GM21825 (cell line): ENCODE measurements around the gene CADPS.

Source experiments
- ATAC-seq: cut with Tn5 transposase; IDR thresholded peaks from one replicate; pipeline ENCODE4 v1.9.1; 2021; ENCODE audit warnings: mild to moderate bottlenecking, moderate library complexity; ENCODE audit not compliant: unreplicated experiment

Gene CADPS

DNA sequence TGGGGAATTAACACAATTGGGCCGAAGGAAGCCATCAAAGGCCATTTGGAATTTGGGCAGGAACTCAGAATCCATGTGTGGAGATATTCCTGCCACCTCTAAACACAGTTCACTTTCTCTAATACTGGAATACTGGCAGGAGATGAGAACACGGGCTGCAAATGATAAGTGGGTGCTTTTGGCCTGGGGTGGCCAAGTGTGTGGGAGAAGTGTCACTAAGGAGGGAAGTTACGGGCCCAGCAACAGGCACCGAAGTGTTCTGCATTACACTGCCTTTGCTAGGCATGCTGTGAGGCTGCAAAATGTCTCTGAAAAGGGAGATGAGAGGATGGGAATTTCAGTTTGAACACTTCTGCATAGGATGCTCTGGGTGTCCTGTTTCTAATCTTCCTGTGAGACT lies 412.4 kb downstream of the CADPS start:
- no peak for ATAC-seq

DNA sequence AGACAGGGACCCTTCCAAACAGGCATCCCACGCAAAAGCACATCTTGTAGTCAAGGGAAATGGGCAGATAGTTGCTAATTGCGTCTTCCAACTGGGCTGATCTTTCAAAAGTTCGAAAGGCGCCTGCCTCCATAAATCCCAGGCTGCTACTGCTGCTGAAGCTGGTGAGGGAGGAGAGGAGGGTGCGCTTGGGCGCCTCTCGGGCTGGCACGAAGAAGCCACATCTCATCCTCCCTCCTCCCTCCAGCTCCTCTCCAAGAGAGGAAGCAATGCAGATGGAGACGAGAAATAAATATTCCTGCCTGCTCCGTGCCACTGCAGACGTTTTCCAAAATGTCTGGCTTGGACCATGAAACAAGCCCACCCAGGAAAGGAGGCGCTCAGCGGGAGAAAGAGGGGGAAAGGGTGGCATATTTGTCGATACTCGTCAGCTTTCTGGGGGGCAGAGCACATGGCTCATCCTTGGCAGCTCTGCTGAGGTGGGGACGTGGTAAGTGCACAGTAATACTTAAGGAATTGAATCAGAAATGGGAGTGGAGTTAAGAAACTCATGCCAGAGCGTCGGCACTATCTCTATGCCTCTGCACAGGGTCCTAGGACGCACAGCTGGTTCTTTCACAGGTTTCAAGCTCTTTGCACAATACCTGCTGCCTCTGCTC lies 413.0 kb downstream of the CADPS start:
- ATAC-seq: no peak

DNA sequence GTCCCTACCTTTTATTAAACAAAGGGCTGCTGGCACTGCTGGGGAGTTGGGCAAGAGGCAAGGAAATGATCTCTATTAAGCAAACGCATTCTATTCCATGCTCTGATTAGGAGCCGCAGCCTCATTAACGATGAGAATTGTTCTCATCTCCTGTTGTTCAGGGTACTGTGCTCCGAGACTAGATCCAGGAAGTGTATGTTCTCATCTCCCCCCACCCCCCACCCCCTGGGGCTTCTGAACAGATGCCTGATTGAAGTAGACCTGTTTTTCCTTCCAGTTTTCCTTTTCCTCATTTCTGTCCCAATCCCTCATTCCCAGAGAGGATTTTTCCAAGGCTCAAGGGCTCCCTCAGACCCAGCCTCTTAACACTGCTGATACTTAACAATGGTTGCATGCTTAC lies 420.3 kb downstream of the CADPS start:
- no peak for ATAC-seq

DNA sequence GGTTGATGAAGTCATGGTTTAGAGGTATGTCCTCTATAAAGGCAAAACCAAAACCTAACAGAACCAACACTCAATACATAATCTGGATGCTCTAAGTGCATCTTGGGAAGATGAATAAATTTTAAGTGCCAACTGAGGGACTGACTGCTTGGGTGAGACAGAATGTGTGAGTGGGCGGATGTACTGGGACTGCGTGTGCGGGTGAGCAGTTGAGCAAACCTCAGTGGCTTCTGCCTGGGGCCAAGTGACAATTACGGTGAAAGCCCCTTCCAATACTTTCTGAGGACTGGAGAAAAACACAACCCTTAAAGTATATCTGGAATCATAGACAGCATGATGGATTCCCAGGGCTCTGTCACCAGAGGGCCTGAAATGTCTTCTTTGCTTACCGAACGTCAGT lies 421.8 kb downstream of the CADPS start:
- no peak for ATAC-seq

GRCh38 chr3:62451211-62451887 lies 423.9 kb downstream of the CADPS start:
- no peak for ATAC-seq

DNA sequence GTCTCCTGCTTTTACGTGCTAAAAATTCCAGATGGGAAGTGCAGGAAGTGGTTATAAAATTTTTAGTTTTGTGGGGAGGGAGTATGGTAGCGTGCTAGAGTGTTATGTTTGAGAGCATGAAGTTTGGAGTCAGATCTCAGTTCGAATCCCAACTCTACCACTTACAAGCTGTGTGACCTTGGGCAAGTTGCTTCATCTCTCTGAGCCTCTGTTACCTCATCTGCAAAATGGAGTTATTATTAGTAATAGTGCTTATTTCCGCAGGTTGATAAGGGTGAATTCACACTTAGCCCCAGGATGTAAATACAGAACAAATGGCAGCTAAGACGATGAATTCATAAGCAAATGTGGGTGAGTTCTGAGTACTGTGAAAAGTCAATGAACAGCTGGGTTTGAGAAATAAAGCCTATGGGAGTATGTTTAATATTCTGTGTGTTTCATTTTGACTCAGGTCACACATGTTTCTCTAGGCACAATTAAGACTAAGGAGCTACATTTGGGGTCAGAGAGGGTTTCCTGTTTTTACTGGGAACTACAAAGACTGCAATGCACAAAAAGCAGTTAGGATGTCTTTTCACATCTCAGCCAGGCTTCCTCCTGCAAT lies 428.8 kb downstream of the CADPS start:
- no peak for ATAC-seq

DNA sequence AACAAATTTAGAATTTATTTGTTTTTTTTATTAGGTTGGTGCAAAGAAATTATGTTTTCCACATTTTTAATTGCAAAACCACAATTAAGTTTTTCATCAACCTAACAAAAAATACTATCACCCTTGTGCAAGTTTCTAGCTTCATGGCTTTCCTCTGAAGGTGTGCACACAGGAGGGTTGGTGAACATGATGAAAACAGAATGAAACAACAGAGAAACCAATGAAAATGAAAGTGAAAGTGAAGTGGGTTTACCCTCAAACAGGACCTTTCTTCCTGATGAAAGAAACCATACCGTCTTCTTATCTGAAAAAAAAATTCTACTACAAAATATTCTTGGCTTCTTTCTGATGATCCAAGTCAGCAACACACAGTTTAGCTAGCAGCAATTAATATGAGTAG lies 429.9 kb downstream of the CADPS start:
- ATAC-seq: no peak

DNA sequence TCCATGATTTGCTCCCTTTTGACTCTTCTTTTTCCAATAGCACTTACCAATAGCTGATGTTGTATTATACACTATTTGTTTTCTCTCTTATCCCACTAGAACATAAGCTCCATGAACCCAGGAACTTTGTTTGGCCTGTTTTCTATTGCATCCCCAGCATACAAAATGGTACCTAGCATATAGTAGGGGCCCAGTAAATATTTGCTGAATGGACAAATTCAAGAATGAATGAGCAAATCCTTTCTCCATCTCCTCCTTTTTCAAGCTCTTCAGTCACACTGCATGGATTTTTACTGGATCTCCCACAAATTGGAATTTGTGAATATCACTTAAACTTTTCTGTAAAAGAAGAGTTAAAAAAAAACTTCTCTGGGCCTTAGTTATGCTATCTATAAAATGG lies 435.2 kb downstream of the CADPS start:
- ATAC-seq: no peak

- no peak for ATAC-seq
These were observed 435.9 kb downstream of the CADPS start for GRCh38 chr3:62439176-62439813.

- ATAC-seq: no peak
These were observed 438.4 kb downstream of the CADPS start for GRCh38 chr3:62436785-62437184.

- ATAC-seq: no peak
These were observed 441.8 kb downstream of the CADPS start for GRCh38 chr3:62433396-62433795.

GRCh38 chr3:62421207-62421606 lies 454.0 kb downstream of the CADPS start:
- ATAC-seq: no peak

GRCh38 chr3:62416144-62416543 lies 459.1 kb downstream of the CADPS start:
- ATAC-seq: no peak

DNA sequence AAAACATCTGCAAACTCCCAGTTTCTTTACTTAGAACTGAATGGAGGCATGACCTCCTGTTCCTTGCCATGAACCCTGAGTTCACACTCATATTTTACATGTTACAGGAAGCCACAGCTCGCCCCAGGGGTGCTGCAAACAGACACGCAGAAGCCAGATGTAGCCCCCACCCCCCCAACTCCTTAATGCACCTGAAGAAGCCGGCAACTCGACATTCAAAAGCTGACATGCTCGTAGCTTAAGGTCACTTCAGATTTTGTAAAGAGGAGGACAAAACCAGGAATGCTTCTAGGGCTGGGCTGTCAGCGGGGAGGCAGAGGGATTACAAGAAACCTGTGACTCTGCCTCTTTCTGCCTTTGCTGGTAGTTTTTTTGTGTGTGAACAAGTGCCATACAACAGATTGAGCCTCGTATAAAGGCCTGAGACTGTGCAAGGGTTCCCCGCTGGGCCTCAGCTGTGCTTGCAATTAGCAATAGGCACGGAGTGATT lies 459.9 kb downstream of the CADPS start:
- ATAC-seq: no peak

DNA sequence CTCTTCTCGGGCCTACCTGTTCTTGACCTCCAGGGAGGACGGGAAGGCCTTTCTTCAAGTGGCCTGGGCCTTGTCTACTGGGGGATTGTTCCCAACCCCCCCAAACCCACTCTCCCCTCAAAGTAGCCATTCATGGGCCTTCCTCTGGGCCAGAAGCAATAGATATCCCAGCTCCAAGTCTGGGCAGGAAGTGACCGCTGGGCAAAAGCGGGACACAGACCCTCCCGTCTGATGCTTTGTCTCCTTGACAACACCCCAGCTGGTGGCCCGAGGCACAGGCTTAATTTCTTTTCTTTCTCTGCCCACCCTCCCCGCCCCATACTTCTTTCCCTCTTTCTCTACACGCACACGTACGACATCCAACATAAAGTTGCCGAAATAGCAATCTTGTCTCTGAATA lies 460.4 kb downstream of the CADPS start:
- ATAC-seq: no peak

DNA sequence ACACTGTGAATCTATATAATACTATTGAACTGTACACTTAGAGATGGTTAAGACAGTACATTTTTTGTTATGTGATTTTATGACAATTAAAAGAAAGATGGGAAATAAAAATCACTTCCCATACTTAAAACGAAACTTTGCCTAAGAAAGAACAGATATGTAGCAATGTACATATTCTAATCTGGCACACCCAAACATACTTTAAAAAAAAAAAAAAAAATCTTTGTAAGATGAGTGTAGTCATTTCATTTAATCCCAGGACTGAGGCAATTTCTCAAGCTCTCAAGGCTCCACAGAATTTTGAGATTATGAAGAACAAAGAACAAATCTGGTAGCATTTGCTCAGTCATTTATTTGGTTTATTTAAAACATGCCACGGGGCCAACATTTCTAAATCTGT lies 461.5 kb downstream of the CADPS start:
- ATAC-seq: no peak

DNA sequence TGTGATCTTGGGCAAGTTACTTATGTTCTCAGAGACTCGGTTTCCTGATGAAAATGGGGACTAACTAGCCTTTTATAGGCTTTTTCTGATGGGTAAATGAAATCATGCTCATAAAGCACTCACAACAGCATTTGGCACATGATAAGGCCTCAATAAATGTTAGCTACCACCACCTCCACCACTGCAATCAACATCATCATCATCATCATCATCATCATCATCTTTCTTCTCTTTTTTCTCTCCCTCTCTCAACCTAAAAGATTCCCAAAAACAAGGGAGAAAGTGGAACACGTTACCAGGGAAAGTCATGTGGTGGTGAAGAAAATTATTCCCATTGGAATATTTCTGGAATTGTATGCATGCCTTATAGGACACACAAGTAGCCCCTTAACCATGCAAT lies 468.3 kb downstream of the CADPS start:
- ATAC-seq: no peak

GRCh38 chr3:62405566-62405965 lies 469.6 kb downstream of the CADPS start:
- no peak for ATAC-seq

GRCh38 chr3:62405135-62405534 lies 470.1 kb downstream of the CADPS start:
- ATAC-seq: no peak

DNA sequence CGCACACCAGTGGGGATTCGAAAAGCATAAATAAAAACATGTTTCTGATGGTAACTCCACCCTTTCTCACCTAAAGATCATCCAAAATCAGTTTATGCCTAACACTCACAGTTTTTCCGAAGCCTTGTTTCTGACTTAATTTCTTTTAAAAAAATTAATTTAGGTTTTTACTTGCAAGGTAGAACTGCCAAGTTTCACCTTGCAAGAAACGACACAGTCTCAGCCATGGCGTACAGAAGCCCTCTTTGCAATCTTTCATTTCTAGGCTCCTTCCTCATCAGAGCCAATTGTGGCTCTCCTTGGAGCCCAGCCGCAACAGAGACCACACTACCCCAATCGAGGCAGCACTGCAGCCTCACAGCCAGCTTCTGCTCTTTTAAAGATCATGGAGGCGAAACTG lies 470.9 kb downstream of the CADPS start:
- ATAC-seq: no peak

GRCh38 chr3:62403765-62404164 lies 471.5 kb downstream of the CADPS start:
- ATAC-seq: no peak
